ENCODE results near the gene HCRT.
"Not testable (repeated sequence)": the region's sequence is repeated elsewhere in the genome, so short reads cannot be mapped to it uniquely, and the experiment has no call there.

The HCRT gene

GRCh38 chr17:42174126-42174783, 11.0 kb downstream of the HCRT start:
- no peaks in the 10 kb centered on the region for H3K36me3 Mint-ChIP-seq
- no peak overlapping the region for H3K27ac Mint-ChIP-seq
- peaks cover 19% of the 10 kb centered on the region for H3K4me1 Mint-ChIP-seq
- no peak overlapping the region for H3K4me3 Mint-ChIP-seq
- no peak for ATAC-seq
- H3K9me3 Mint-ChIP-seq = no peaks in the 10 kb centered on the region
- DNase-seq (ENCODE audit: low spot score in 2 of 2) = no peak

GRCh38 chr17:42171831-42172230, 13.4 kb downstream of the HCRT start:
- Mint-ChIP-seq H3K9me3 (no peaks in the 10 kb centered on the region), H3K36me3 (no peaks in the 10 kb centered on the region), H3K27ac (no peak overlapping the region), H3K4me3 (no peak overlapping the region), H3K4me1 (no peaks in the 10 kb centered on the region)
- no peak for ATAC-seq
- DNase-seq (ENCODE audit: low spot score in 2 of 2) = no peak

- H3K4me3 Mint-ChIP-seq = no peak overlapping the region
- H3K27ac Mint-ChIP-seq = no peak overlapping the region
- DNase-seq (ENCODE audit: low spot score in 2 of 2) = no peak
- H3K4me1 Mint-ChIP-seq = no peaks in the 10 kb centered on the region
- H3K36me3 Mint-ChIP-seq = no peaks in the 10 kb centered on the region
- no peaks in the 10 kb centered on the region for H3K9me3 Mint-ChIP-seq
- ATAC-seq = no peak
Measured at GRCh38 chr17:42169351-42169750, 15.9 kb downstream of the HCRT start.

GRCh38 chr17:42167807-42168206, 17.4 kb downstream of the HCRT start:
- no peak for DNase-seq (ENCODE audit: low spot score in 2 of 2)
- peak overlapping the region; percentile 30 for H3K27ac Mint-ChIP-seq
- no peaks in the 10 kb centered on the region for H3K36me3 Mint-ChIP-seq

GRCh38 chr17:42166196-42166763, 19.0 kb downstream of the HCRT start:
- peaks cover 8% of the 10 kb centered on the region for H3K4me1 Mint-ChIP-seq
- ATAC-seq (no peak), DNase-seq (ENCODE audit: low spot score in 2 of 2) (no peak)
- no peaks in the 10 kb centered on the region for H3K36me3 Mint-ChIP-seq
- no peaks in the 10 kb centered on the region for H3K9me3 Mint-ChIP-seq
- no peak overlapping the region for H3K4me3 Mint-ChIP-seq
- no peak overlapping the region for H3K27ac Mint-ChIP-seq

More at GRCh38 chr17:42167807-42168206, 17.4 kb downstream of the HCRT start:
- ATAC-seq = no peak
- Mint-ChIP-seq H3K4me1 (peaks cover 6% of the 10 kb centered on the region), H3K9me3 (no peaks in the 10 kb centered on the region), H3K4me3 (no peak overlapping the region)

GRCh38 chr17:42165751-42166150, 19.5 kb downstream of the HCRT start:
- no peaks in the 10 kb centered on the region for H3K9me3 Mint-ChIP-seq
- H3K36me3 Mint-ChIP-seq = no peaks in the 10 kb centered on the region
- ATAC-seq = no peak
- H3K4me3 Mint-ChIP-seq = no peak overlapping the region
- no peak overlapping the region for H3K27ac Mint-ChIP-seq
- H3K4me1 Mint-ChIP-seq = peaks cover 8% of the 10 kb centered on the region
- no peak for DNase-seq (ENCODE audit: low spot score in 2 of 2)

GRCh38 chr17:42163696-42164407, 21.4 kb downstream of the HCRT start:
- no peak for ATAC-seq
- Mint-ChIP-seq H3K4me3 (no peak overlapping the region), H3K36me3 (no peaks in the 10 kb centered on the region), H3K4me1 (peaks cover 8% of the 10 kb centered on the region), H3K9me3 (no peaks in the 10 kb centered on the region), H3K27ac (no peak overlapping the region)
- DNase-seq (ENCODE audit: low spot score in 2 of 2) = no peak

- H3K4me1 Mint-ChIP-seq = peaks cover 8% of the 10 kb centered on the region
- H3K4me3 Mint-ChIP-seq = no peak overlapping the region
- DNase-seq (ENCODE audit: low spot score in 2 of 2) = peak; percentile 44 to 76
- H3K36me3 Mint-ChIP-seq = no peaks in the 10 kb centered on the region
- peak overlapping the region; percentile 32 for H3K27ac Mint-ChIP-seq
- no peaks in the 10 kb centered on the region for H3K9me3 Mint-ChIP-seq
- ATAC-seq = peak; percentile 57
Measured at GRCh38 chr17:42163113-42163512, 22.1 kb downstream of the HCRT start.

GRCh38 chr17:42160531-42160910, 24.7 kb downstream of the HCRT start:
- Mint-ChIP-seq H3K4me1 (peaks cover 16% of the 10 kb centered on the region), H3K27ac (no peak overlapping the region), H3K9me3 (no peaks in the 10 kb centered on the region), H3K4me3 (no peak overlapping the region), H3K36me3 (no peaks in the 10 kb centered on the region)
- ATAC-seq (no peak), DNase-seq (ENCODE audit: low spot score in 2 of 2) (no peak)

- no peak overlapping the region for H3K27ac Mint-ChIP-seq
- no peak for DNase-seq (ENCODE audit: low spot score in 2 of 2)
- no peak for ATAC-seq
- H3K4me1 Mint-ChIP-seq = peaks cover 16% of the 10 kb centered on the region
- no peaks in the 10 kb centered on the region for H3K36me3 Mint-ChIP-seq
- no peaks in the 10 kb centered on the region for H3K9me3 Mint-ChIP-seq
- no peak overlapping the region for H3K4me3 Mint-ChIP-seq
Measured at GRCh38 chr17:42159796-42160530, 25.3 kb downstream of the HCRT start.

- Mint-ChIP-seq H3K4me3 (peak overlapping the region; percentile 92), H3K9me3 (no peaks in the 10 kb centered on the region), H3K4me1 (peaks cover 35% of the 10 kb centered on the region), H3K36me3 (peaks cover 18% of the 10 kb centered on the region), H3K27ac (peak overlapping the region; percentile 95)
- DNase-seq (ENCODE audit: low spot score in 2 of 2) (no peak), ATAC-seq (no peak)
Measured at GRCh38 chr17:42155614-42156045, 29.6 kb downstream of the HCRT start.

GRCh38 chr17:42153919-42154742, 31.1 kb downstream of the HCRT start:
- Mint-ChIP-seq H3K4me3 (peak overlapping the region; percentile 92), H3K36me3 (peaks cover 21% of the 10 kb centered on the region), H3K27ac (peak overlapping the region; percentile 95), H3K9me3 (no peaks in the 10 kb centered on the region), H3K4me1 (peaks cover 35% of the 10 kb centered on the region)
- ATAC-seq (no peak), DNase-seq (ENCODE audit: low spot score in 2 of 2) (no peak)

- Mint-ChIP-seq H3K4me3 (no peak overlapping the region), H3K4me1 (peaks cover 39% of the 10 kb centered on the region), H3K36me3 (peaks cover 76% of the 10 kb centered on the region), H3K9me3 (no peaks in the 10 kb centered on the region), H3K27ac (peak overlapping the region; percentile 65)
- no peak for DNase-seq (ENCODE audit: low spot score in 2 of 2)
- ATAC-seq = no peak
Measured at GRCh38 chr17:42146911-42147607, 38.2 kb downstream of the HCRT start.

GRCh38 chr17:42143138-42143537, 42.1 kb downstream of the HCRT start:
- Mint-ChIP-seq H3K4me1 (peaks cover 47% of the 10 kb centered on the region), H3K36me3 (peaks cover 73% of the 10 kb centered on the region), H3K27ac (peak overlapping the region; percentile 9)
- DNase-seq (ENCODE audit: low spot score in 2 of 2); H3K9me3 Mint-ChIP-seq; H3K4me3 Mint-ChIP-seq; ATAC-seq: not testable (repeated sequence)
